OCI-LY7 (cell line): ENCODE measurements around the gene STIL.

Experiments used
- EZH2phosphoT487 ChIP-seq: fragments of 200-600 bp; sonication (generic); IDR thresholded peaks from 2 replicates; pipeline ENCODE4 v1.6.1; 2018; ENCODE audit warnings: low read depth, borderline replicate concordance, mild to moderate bottlenecking, mixed run types, antibody characterized with exemption, low read length, moderate library complexity, mixed read lengths
- TF ChIP-seq, protein P1 (sequence below): fragments of 200-600 bp; sonication (generic); conservative IDR thresholded peaks from 2 replicates; pipeline ENCODE4 v1.5.1; 2014; ENCODE audit warnings: mild to moderate bottlenecking, antibody characterized with exemption, low read length, moderate library complexity, mixed read lengths

DNA sequence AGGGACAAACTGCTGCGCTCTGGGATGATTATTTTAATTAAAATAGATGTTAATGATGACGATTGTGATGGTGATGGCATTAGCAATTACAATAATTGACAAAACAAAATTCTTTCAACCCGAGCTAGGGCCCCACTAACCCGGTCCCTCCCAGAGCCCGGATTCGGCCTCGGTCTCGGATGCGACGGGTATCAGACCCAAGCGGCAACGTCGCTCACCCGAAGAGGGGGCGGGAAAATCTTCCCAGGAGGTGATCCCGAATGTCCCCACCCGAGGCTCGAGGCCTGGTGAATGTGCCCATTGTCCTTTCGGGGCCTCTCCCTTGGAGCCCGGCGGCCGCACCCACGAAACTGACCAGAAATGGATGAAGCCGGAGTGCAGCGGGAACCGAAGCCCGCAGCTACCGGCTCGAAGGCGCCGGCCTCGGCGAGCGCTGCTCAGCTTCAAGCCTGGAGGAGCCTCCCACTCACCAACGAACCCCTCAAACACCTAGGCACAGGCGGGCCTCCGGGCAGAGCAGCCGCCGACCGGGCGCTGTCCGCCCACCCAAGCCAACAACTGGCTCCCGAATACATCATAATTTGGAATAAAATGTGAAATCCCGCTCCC lies 83.2 kb downstream of the STIL start:
- TF ChIP-seq, protein P1, sequence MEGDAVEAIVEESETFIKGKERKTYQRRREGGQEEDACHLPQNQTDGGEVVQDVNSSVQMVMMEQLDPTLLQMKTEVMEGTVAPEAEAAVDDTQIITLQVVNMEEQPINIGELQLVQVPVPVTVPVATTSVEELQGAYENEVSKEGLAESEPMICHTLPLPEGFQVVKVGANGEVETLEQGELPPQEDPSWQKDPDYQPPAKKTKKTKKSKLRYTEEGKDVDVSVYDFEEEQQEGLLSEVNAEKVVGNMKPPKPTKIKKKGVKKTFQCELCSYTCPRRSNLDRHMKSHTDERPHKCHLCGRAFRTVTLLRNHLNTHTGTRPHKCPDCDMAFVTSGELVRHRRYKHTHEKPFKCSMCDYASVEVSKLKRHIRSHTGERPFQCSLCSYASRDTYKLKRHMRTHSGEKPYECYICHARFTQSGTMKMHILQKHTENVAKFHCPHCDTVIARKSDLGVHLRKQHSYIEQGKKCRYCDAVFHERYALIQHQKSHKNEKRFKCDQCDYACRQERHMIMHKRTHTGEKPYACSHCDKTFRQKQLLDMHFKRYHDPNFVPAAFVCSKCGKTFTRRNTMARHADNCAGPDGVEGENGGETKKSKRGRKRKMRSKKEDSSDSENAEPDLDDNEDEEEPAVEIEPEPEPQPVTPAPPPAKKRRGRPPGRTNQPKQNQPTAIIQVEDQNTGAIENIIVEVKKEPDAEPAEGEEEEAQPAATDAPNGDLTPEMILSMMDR, result no peak
- no peak for TF ChIP-seq EZH2phosphoT487
